IMR-90 (cell line): Measurements from ENCODE around the gene RAMP3. TPM values are rescaled to one million over a fixed set of nuclear protein-coding genes. Genes with fewer than 3 reads are reported as not detected.
A peak's percentile ranks its signal among the peaks of the same experiment; 100 is the strongest.

ENCODE experiments used
- ATAC-seq: fragments of 200-7000 bp; cut with Tn5 transposase; 2 replicates; pipeline ENCODE4 v1.9.1; 2020; ENCODE audit warnings: low read depth, mild to moderate bottlenecking, moderate library complexity
- BruUV-seq: library from RNA; stranded (reverse); fragments of 400-500 nt; replicated peaks from 2 replicates; lab custom pipeline; 2021; lab: Mats Ljungman, UMichigan
- CTCF ChIA-PET: fragments of 300-600 bp; formaldehyde crosslinking; extraction: SDS; loops from one replicate; lab custom pipeline; 2021; ENCODE audit warnings: antibody characterized with exemption; lab: Yijun Ruan, JAX
- POLR2A ChIA-PET: fragments of 300-600 bp; sonication (Branson Sonifier 250); formaldehyde crosslinking; loops from one replicate; lab custom pipeline; 2022; ENCODE audit warnings: antibody characterized with exemption; ENCODE audit not compliant: unreplicated experiment; lab: Charles Lee
- DNase-seq: peaks from one replicate; pipeline ENCODE4 v3.0.0; 2013
- H2AFZ ChIP-seq: replicated peaks from 2 replicates; pipeline ENCODE3; 2013; ENCODE audit warnings: low read length, mild to moderate bottlenecking; ENCODE audit not compliant: poor library complexity
- H2AK5ac ChIP-seq: 2 replicates; pipeline ENCODE4 v1.6.1; 2013; ENCODE audit warnings: low read depth, low read length, inconsistent platforms
- H2AK9ac ChIP-seq: replicated peaks from 2 replicates; pipeline ENCODE3; 2013; ENCODE audit warnings: mild to moderate bottlenecking, low read depth, low read length, moderate library complexity; ENCODE audit not compliant: poor library complexity
- H2BK120ac ChIP-seq: 2 replicates; pipeline ENCODE4 v1.6.1; 2013; ENCODE audit warnings: low read depth, low read length, inconsistent platforms
- H2BK15ac ChIP-seq: 3 replicates; pipeline ENCODE4 v1.6.1; 2013; ENCODE audit warnings: low read depth, low read length, inconsistent platforms
- H2BK20ac ChIP-seq: 2 replicates; pipeline ENCODE4 v1.6.1; 2013; ENCODE audit warnings: low read depth, mild to moderate bottlenecking, inconsistent platforms, low read length, moderate library complexity
- H2BK5ac ChIP-seq: 2 replicates; pipeline ENCODE4 v1.6.1; 2013; ENCODE audit warnings: mild to moderate bottlenecking, low read depth, low read length, inconsistent platforms; ENCODE audit not compliant: poor library complexity, severe bottlenecking
- H3K14ac ChIP-seq: replicated peaks from 2 replicates; pipeline ENCODE4 v1.6.1; 2013; ENCODE audit warnings: low read depth, low read length, inconsistent platforms
- H3K18ac ChIP-seq: 2 replicates; pipeline ENCODE4 v1.6.1; 2013; ENCODE audit warnings: low read depth, low read length, control low read depth
- H3K23ac ChIP-seq: 2 replicates; pipeline ENCODE4 v1.6.1; 2013; ENCODE audit warnings: low read depth, low read length, inconsistent platforms
- H3K27ac ChIP-seq: 2 replicates; pipeline ENCODE4 v1.5.1; 2013; ENCODE audit warnings: mild to moderate bottlenecking, control low read depth, low read length; ENCODE audit not compliant: insufficient read depth
- H3K27me3 ChIP-seq: 2 replicates; pipeline ENCODE4 v1.6.1; 2013; ENCODE audit warnings: low read length; ENCODE audit not compliant: control insufficient read depth, insufficient read depth
- H3K36me3 ChIP-seq: 2 replicates; pipeline ENCODE4 v1.6.1; 2013; ENCODE audit warnings: low read length, mixed read lengths; ENCODE audit not compliant: control insufficient read depth, insufficient read depth
- H3K4ac ChIP-seq: 2 replicates; pipeline ENCODE4 v1.6.1; 2013; ENCODE audit warnings: low read depth, low read length, inconsistent platforms
- H3K4me1 ChIP-seq: 2 replicates; pipeline ENCODE4 v1.6.1; 2013; ENCODE audit warnings: low read length, mixed read lengths; ENCODE audit not compliant: control insufficient read depth, insufficient read depth
- H3K4me2 ChIP-seq: 2 replicates; pipeline ENCODE4 v1.6.1; 2013; ENCODE audit warnings: low read depth, mild to moderate bottlenecking, control low read depth, low read length, moderate library complexity
- H3K4me3 ChIP-seq: 2 replicates; pipeline ENCODE4 v1.5.1; 2013; ENCODE audit warnings: low read depth, mild to moderate bottlenecking, control low read depth, low read length, moderate library complexity; ENCODE audit not compliant: insufficient read depth
- H3K56ac ChIP-seq: 2 replicates; pipeline ENCODE4 v1.6.1; 2013; ENCODE audit warnings: low read length, inconsistent platforms; ENCODE audit not compliant: insufficient read depth; ENCODE audit errors: extremely low read depth
- H3K79me1 ChIP-seq, 2 experiments: 2 replicates each; pipeline ENCODE4 v1.6.1; 2013; ENCODE audit warnings: low read length in 2 of 2, inconsistent platforms in 1 of 2, low read depth in 1 of 2
- H3K9ac ChIP-seq: 2 replicates; pipeline ENCODE4 v1.6.1; 2013; ENCODE audit warnings: low read depth, low read length, control low read depth
- H3K9me1 ChIP-seq: 2 replicates; pipeline ENCODE4 v1.6.1; 2013; ENCODE audit warnings: low read length, inconsistent platforms; ENCODE audit not compliant: insufficient read depth
- H3K9me3 ChIP-seq: 2 replicates; pipeline ENCODE4 v1.6.1; 2013; ENCODE audit warnings: low read length; ENCODE audit not compliant: control insufficient read depth, insufficient read depth
- H4K20me1 ChIP-seq: 2 replicates; pipeline ENCODE4 v1.6.1; 2013; ENCODE audit warnings: low read length, inconsistent platforms; ENCODE audit not compliant: insufficient read depth
- H4K5ac ChIP-seq: 2 replicates; pipeline ENCODE4 v1.6.1; 2013; ENCODE audit warnings: mild to moderate bottlenecking, low read depth, low read length, control low read depth
- H4K8ac ChIP-seq, 2 experiments: 2 replicates each; pipeline ENCODE4 v1.6.1; 2013; ENCODE audit warnings: low read depth in 2 of 2, low read length in 2 of 2, control low read depth in 1 of 2, inconsistent platforms in 1 of 2
- H4K91ac ChIP-seq: 2 replicates; pipeline ENCODE4 v1.6.1; 2013; ENCODE audit warnings: low read depth, low read length, inconsistent platforms; ENCODE audit not compliant: insufficient read depth
- CEBPB ChIP-seq: IDR thresholded peaks from 2 replicates; pipeline ENCODE4 v1.6.1; 2012; ENCODE audit warnings: low read depth, low read length, improper control_type of control experiment
- CTCF ChIP-seq: conservative IDR thresholded peaks from 2 replicates; pipeline ENCODE4 v1.5.1; 2012; ENCODE audit warnings: mild to moderate bottlenecking, low read depth, low read length, improper control_type of control experiment
- MAFK ChIP-seq: IDR thresholded peaks from 2 replicates; pipeline ENCODE4 v1.6.1; 2012; ENCODE audit warnings: low read depth, low read length, improper control_type of control experiment
- MAZ ChIP-seq: IDR thresholded peaks from 2 replicates; pipeline ENCODE4 v1.6.1; 2012; ENCODE audit warnings: low read depth, mild to moderate bottlenecking, low read length, improper control_type of control experiment, moderate library complexity, borderline replicate concordance
- RCOR1 ChIP-seq: IDR thresholded peaks from 2 replicates; pipeline ENCODE4 v1.6.1; 2012; ENCODE audit warnings: mild to moderate bottlenecking, low read length, improper control_type of control experiment; ENCODE audit not compliant: insufficient replicate concordance
- USF2 ChIP-seq: fragments of 150-350 bp; IDR thresholded peaks from 2 replicates; pipeline ENCODE4 v1.6.1; 2017; ENCODE audit warnings: mild to moderate bottlenecking, antibody characterized with exemption, low read length, low read depth
- WGBS, 2 experiments: methylation state at CpG; one replicate each; pipeline versions ENCODE4 v1.1.5 to v1.1.7; 2013; ENCODE audit warnings: missing lambda C conversion rate in 2 of 2; ENCODE audit not compliant: insufficient read length in 1 of 2; ENCODE audit errors: extremely low coverage in 2 of 2; 5-methylcytosine and 5-hydroxymethylcytosine counted together
- dilution Hi-C: fragments of 300-500 bp; cut with HindIII; formaldehyde crosslinking; loops from one replicate; pipeline ENCODE4 v1.14.3; 2018; ENCODE audit warnings: low sequenced_read_pairs; ENCODE audit not compliant: unreplicated experiment
- in situ Hi-C: fragments of 300-500 bp; cut with MboI; formaldehyde crosslinking; loops from 3 replicates; pipeline ENCODE4 v1.14.3; 2019; ENCODE audit warnings: low sequenced_read_pairs, inconsistent platforms, mixed read lengths
- intact Hi-C: fragments of 100-400 bp; cut with micrococcal nuclease; formaldehyde crosslinking; loops from 2 replicates; pipeline ENCODE4 v1.10.0; 2022
- polyA plus RNA-seq, 3 experiments: library from polyadenylated mRNA; depleted of rRNA; stranded (reverse); fragments of >200 nt; gene quantifications; 2 replicates each; pipeline ENCODE4 v1.2.3, GENCODE V29; 2012; ENCODE audit warnings: low replicate concordance in 1 of 3
- total RNA-seq: library from RNA; depleted of rRNA; stranded (reverse); fragments of >200 nt; gene quantifications from 2 replicates; pipeline ENCODE4 v1.2.3, GENCODE V29; 2012

RAMP3 gene
- total and polyA plus RNA-seq, 2 of the 4 experiments (the other 2 are of a cell fraction) = not detected

- peaks cover 48% of the 10 kb centered on the region for H3K27me3 ChIP-seq
- H2BK5ac ChIP-seq = peak overlapping the region; percentile 41
- ATAC-seq (no peak), DNase-seq (no peak)
- ChIA-PET CTCF (no interaction called here), POLR2A (no interaction called here)
- dilution Hi-C loops (no loop called here), intact Hi-C loops (no loop called here), in situ Hi-C loops (loop anchor here (10.0 kb wide), 1 partner anchor 698 kb away; no protein-coding TSS in a partner anchor)
- no TSS peak for BruUV-seq
- H3K27ac ChIP-seq = no peak overlapping the region
- no peaks in the 10 kb centered on the region for H3K9me1 ChIP-seq
- H4K8ac ChIP-seq = no peak overlapping the region
- no peak overlapping the region for H4K91ac ChIP-seq
- no peak overlapping the region for H3K23ac ChIP-seq
- no peak overlapping the region for H3K9ac ChIP-seq
- H3K18ac ChIP-seq = no peak overlapping the region
- H3K56ac ChIP-seq = no peak overlapping the region
- H2BK15ac ChIP-seq = no peak overlapping the region
- H2AK5ac ChIP-seq = no peak overlapping the region
- no peaks in the 10 kb centered on the region for H4K20me1 ChIP-seq
- H3K9me3 ChIP-seq = no peaks in the 10 kb centered on the region
- H3K4me3 ChIP-seq = no peak overlapping the region
- no peaks in the 10 kb centered on the region for H3K36me3 ChIP-seq
- H3K14ac ChIP-seq = no peak overlapping the region
- no peak overlapping the region for H3K4ac ChIP-seq
- WGBS, 2 experiments = no CpG with 5 or more reads among the region's 8 CpGs
- no peak overlapping the region for H2BK120ac ChIP-seq
- H2BK20ac ChIP-seq = no peak overlapping the region
- H2AK9ac ChIP-seq = no peak overlapping the region
- no peak overlapping the region for H3K4me2 ChIP-seq
- no peaks in the 10 kb centered on the region for H3K79me1 ChIP-seq
- no peak overlapping the region for H2AFZ ChIP-seq
- H3K4me1 ChIP-seq = no peaks in the 10 kb centered on the region
- no peak overlapping the region for H4K5ac ChIP-seq
- TF ChIP-seq RCOR1 (no peak), CTCF (no peak), CEBPB (no peak), USF2 (no peak), MAZ (no peak), MAFK (no peak)
Observed at GRCh38 chr7:45156516-45157272, 897 bp upstream of the RAMP3 start.
